IMR-90 (cell line): Measurements from ENCODE around the gene SDK1.

Experiments used
- BHLHE40 ChIP-seq: fragments of 150-350 bp; IDR thresholded peaks from 2 replicates; pipeline ENCODE4 v1.6.1; 2016; ENCODE audit warnings: mild to moderate bottlenecking, low read depth, low read length
- CHD1 ChIP-seq: IDR thresholded peaks from 2 replicates; pipeline ENCODE4 v1.6.1; 2012; ENCODE audit warnings: low read depth, low read length, improper control_type of control experiment
- MAFK ChIP-seq: IDR thresholded peaks from 2 replicates; pipeline ENCODE4 v1.6.1; 2012; ENCODE audit warnings: low read depth, low read length, improper control_type of control experiment
- MXI1 ChIP-seq: IDR thresholded peaks from 2 replicates; pipeline ENCODE4 v1.6.1; 2012; ENCODE audit warnings: low read depth, mild to moderate bottlenecking, low read length, moderate library complexity, borderline replicate concordance
- POLR2A ChIP-seq: IDR thresholded peaks from 2 replicates; pipeline ENCODE4 v1.6.1; 2012; ENCODE audit warnings: mild to moderate bottlenecking, low read depth, low read length
- RAD21 ChIP-seq: IDR thresholded peaks from 2 replicates; pipeline ENCODE4 v1.6.1; 2012; ENCODE audit warnings: low read length, improper control_type of control experiment
- RFX5 ChIP-seq: IDR thresholded peaks from 2 replicates; pipeline ENCODE4 v1.8.0; 2012; ENCODE audit warnings: low read depth, mild to moderate bottlenecking, low read length, moderate library complexity
- SMC3 ChIP-seq: fragments of 150-350 bp; IDR thresholded peaks from 2 replicates; pipeline ENCODE4 v1.6.1; 2016; ENCODE audit warnings: low read depth, mild to moderate bottlenecking, antibody characterized with exemption, low read length, moderate library complexity
- TF ChIP-seq, protein P1 (sequence below): conservative IDR thresholded peaks from 2 replicates; pipeline ENCODE4 v1.5.1; 2012; ENCODE audit warnings: mild to moderate bottlenecking, low read depth, low read length, improper control_type of control experiment
- TF ChIP-seq, protein P2 (sequence below): fragments of 150-350 bp; IDR thresholded peaks from 2 replicates; pipeline ENCODE4 v1.6.1; 2017; ENCODE audit warnings: mild to moderate bottlenecking, antibody characterized with exemption, low read length, low read depth
- TF ChIP-seq, protein P3 (sequence below): fragments of 150-350 bp; IDR thresholded peaks from 2 replicates; pipeline ENCODE4 v1.6.1; 2016; ENCODE audit warnings: low read depth, mild to moderate bottlenecking, low read length, moderate library complexity, borderline replicate concordance

DNA sequence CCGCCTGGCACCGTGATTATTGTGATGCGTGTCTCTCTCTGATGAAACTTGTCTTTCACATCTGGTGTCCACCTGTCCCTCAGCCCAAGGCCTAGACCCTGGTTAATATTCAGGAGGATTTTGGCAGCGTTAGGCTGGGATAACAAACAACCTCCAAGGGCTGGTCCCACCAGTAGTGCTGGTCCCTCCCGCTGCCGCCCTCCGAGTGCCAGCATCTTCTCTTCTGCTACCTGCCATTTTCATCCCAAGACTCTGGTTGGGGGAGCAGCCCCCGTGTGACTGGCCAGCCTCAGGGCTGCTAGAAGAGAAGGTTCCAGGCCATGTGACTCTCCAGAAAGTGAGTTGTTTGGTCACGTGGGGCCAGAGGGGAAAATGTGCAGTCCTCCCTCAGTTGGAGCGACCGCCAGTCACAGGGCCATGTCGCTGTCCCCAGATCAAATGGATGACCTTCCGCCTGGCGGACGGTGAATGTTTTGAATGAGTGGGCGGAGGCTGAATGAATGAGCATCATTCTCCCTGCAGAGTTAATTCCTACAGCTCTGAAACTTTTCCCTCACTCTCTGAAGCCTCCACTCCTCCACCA is 901.2 kb downstream of the SDK1 start:
- TF ChIP-seq, protein P1, sequence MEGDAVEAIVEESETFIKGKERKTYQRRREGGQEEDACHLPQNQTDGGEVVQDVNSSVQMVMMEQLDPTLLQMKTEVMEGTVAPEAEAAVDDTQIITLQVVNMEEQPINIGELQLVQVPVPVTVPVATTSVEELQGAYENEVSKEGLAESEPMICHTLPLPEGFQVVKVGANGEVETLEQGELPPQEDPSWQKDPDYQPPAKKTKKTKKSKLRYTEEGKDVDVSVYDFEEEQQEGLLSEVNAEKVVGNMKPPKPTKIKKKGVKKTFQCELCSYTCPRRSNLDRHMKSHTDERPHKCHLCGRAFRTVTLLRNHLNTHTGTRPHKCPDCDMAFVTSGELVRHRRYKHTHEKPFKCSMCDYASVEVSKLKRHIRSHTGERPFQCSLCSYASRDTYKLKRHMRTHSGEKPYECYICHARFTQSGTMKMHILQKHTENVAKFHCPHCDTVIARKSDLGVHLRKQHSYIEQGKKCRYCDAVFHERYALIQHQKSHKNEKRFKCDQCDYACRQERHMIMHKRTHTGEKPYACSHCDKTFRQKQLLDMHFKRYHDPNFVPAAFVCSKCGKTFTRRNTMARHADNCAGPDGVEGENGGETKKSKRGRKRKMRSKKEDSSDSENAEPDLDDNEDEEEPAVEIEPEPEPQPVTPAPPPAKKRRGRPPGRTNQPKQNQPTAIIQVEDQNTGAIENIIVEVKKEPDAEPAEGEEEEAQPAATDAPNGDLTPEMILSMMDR = no peak
- TF ChIP-seq, protein P2, sequence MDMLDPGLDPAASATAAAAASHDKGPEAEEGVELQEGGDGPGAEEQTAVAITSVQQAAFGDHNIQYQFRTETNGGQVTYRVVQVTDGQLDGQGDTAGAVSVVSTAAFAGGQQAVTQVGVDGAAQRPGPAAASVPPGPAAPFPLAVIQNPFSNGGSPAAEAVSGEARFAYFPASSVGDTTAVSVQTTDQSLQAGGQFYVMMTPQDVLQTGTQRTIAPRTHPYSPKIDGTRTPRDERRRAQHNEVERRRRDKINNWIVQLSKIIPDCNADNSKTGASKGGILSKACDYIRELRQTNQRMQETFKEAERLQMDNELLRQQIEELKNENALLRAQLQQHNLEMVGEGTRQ = no peak
- TF ChIP-seq RFX5 (no peak), CHD1 (no peak), SMC3 (no peak), RAD21 (no peak), POLR2A (no peak), MXI1 (no peak), MAFK (no peak), BHLHE40 (no peak)
- TF ChIP-seq, protein P3, sequence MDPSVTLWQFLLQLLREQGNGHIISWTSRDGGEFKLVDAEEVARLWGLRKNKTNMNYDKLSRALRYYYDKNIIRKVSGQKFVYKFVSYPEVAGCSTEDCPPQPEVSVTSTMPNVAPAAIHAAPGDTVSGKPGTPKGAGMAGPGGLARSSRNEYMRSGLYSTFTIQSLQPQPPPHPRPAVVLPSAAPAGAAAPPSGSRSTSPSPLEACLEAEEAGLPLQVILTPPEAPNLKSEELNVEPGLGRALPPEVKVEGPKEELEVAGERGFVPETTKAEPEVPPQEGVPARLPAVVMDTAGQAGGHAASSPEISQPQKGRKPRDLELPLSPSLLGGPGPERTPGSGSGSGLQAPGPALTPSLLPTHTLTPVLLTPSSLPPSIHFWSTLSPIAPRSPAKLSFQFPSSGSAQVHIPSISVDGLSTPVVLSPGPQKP = no peak
